Hepatocyte (in vitro differentiated cells): ENCODE results near the gene DNAI7. TPM values are rescaled to one million over a fixed set of nuclear protein-coding genes. Genes with fewer than 3 reads are reported as not detected.

ENCODE experiments used
- DNase-seq: peaks from one replicate; pipeline ENCODE4 v3.0.0-alpha.2; 2016; ENCODE audit warnings: low spot score
- H2AFZ ChIP-seq: fragments of 200-600 bp; sonication (generic); 2 replicates; pipeline ENCODE4 v1.6.0; 2016; ENCODE audit warnings: antibody characterized with exemption, mild to moderate bottlenecking
- H3K27ac ChIP-seq: fragments of 200-600 bp; sonication (generic); 2 replicates; pipeline ENCODE4 v1.5.1; 2016; ENCODE audit warnings: mild to moderate bottlenecking
- H3K27me3 ChIP-seq: fragments of 200-600 bp; sonication (generic); 2 replicates; pipeline ENCODE4 v1.6.1; 2016
- H3K36me3 ChIP-seq: fragments of 200-600 bp; sonication (generic); replicated peaks from 2 replicates; pipeline ENCODE4 v1.5.1; 2016; ENCODE audit warnings: low read depth; ENCODE audit not compliant: insufficient read depth
- H3K4me1 ChIP-seq: fragments of 200-600 bp; sonication (generic); 2 replicates; pipeline ENCODE4 v1.5.1; 2016; ENCODE audit warnings: mild to moderate bottlenecking, moderate library complexity; ENCODE audit not compliant: insufficient read depth
- H3K4me2 ChIP-seq: fragments of 200-600 bp; sonication (generic); 2 replicates; pipeline ENCODE4 v1.6.0; 2016
- H3K4me3 ChIP-seq: fragments of 200-600 bp; sonication (generic); 2 replicates; pipeline ENCODE4 v1.5.1; 2016; ENCODE audit warnings: mild to moderate bottlenecking
- H3K79me2 ChIP-seq: fragments of 200-600 bp; sonication (generic); 2 replicates; pipeline ENCODE4 v1.6.0; 2017; ENCODE audit warnings: mild to moderate bottlenecking
- H3K9me2 ChIP-seq: fragments of 200-600 bp; sonication (generic); replicated peaks from 2 replicates; pipeline ENCODE4 v1.6.0; 2017; ENCODE audit warnings: mild to moderate bottlenecking; ENCODE audit not compliant: insufficient read depth
- H3K9me3 ChIP-seq: fragments of 200-600 bp; sonication (generic); 2 replicates; pipeline ENCODE4 v1.5.1; 2016; ENCODE audit warnings: low read depth, mild to moderate bottlenecking
- H4K20me1 ChIP-seq: fragments of 200-600 bp; sonication (generic); 2 replicates; pipeline ENCODE4 v1.6.0; 2016; ENCODE audit warnings: mild to moderate bottlenecking; ENCODE audit not compliant: insufficient read depth, poor library complexity, severe bottlenecking
- CTCF ChIP-seq: fragments of 200-600 bp; sonication (generic); IDR thresholded peaks from 2 replicates; pipeline ENCODE4 v1.5.1; 2016; ENCODE audit warnings: antibody characterized with exemption, mild to moderate bottlenecking; ENCODE audit not compliant: poor library complexity
- EZH2 ChIP-seq: fragments of 200-600 bp; sonication (generic); IDR thresholded peaks from 2 replicates; pipeline ENCODE4 v1.6.1; 2016; ENCODE audit warnings: antibody characterized with exemption, mild to moderate bottlenecking, borderline replicate concordance
- EZH2phosphoT487 ChIP-seq: fragments of 200-600 bp; sonication (generic); IDR thresholded peaks from one replicate; pipeline ENCODE4 v1.6.1; 2018; ENCODE audit warnings: antibody characterized with exemption, mild to moderate bottlenecking, low read depth, moderate library complexity; ENCODE audit not compliant: unreplicated experiment, severe bottlenecking
- whole genome bisulfite sequencing: methylation state at CpG from one replicate; pipeline ENCODE4 v1.1.6; 2016; ENCODE audit warnings: low lambda C conversion rate; ENCODE audit errors: missing lambda C conversion rate; 5-methylcytosine and 5-hydroxymethylcytosine counted together
- polyA plus RNA-seq: library from polyadenylated mRNA; unstranded; fragments of >200 nt; fragmentation: Nextera tagmentation; extraction: Ambion mirVana; gene quantifications from 2 replicates; pipeline ENCODE4 v1.2.1, GENCODE V29; 2016
- total RNA-seq: library from RNA; depleted of rRNA; stranded (reverse); fragments of >200 nt; gene quantifications from 2 replicates; pipeline ENCODE4 v1.2.3, GENCODE V29; 2014

Gene DNAI7
- total and polyA plus RNA-seq, 2 experiments from 2014 or later, result not detected

GRCh38 chr12:25126101-25126500 lies 68.9 kb downstream of the DNAI7 start:
- Histone ChIP-seq H2AFZ (no peak overlapping the region), H3K27me3 (no peaks in the 10 kb centered on the region), H3K79me2 (no peaks in the 10 kb centered on the region), H3K4me2 (no peak overlapping the region), H4K20me1 (no peaks in the 10 kb centered on the region), H3K9me3 (no peaks in the 10 kb centered on the region), H3K4me1 (no peaks in the 10 kb centered on the region), H3K4me3 (no peak overlapping the region), H3K36me3 (no peaks in the 10 kb centered on the region), H3K27ac (no peak overlapping the region), H3K9me2 (no peaks in the 10 kb centered on the region)
- no peak for DNase-seq
- TF ChIP-seq EZH2, result no peak
- no peak for TF ChIP-seq CTCF
- TF ChIP-seq EZH2phosphoT487, result no peak

GRCh38 chr12:25124493-25124892 lies 70.5 kb downstream of the DNAI7 start:
- no peaks in the 10 kb centered on the region for H3K9me2 ChIP-seq
- no peaks in the 10 kb centered on the region for H4K20me1 ChIP-seq
- H3K27ac ChIP-seq, result no peak overlapping the region
- H3K9me3 ChIP-seq, result no peaks in the 10 kb centered on the region
- H3K36me3 ChIP-seq, result no peaks in the 10 kb centered on the region
- H3K27me3 ChIP-seq, result no peaks in the 10 kb centered on the region
- TF ChIP-seq EZH2phosphoT487, result no peak
- TF ChIP-seq CTCF, result no peak
- TF ChIP-seq EZH2, result no peak
- H3K4me1 ChIP-seq, result no peaks in the 10 kb centered on the region
- no peak overlapping the region for H3K4me2 ChIP-seq
- no peak overlapping the region for H3K4me3 ChIP-seq
- no peak overlapping the region for H2AFZ ChIP-seq
- no peaks in the 10 kb centered on the region for H3K79me2 ChIP-seq
- no peak for DNase-seq

GRCh38 chr12:25123126-25123525 lies 71.8 kb downstream of the DNAI7 start:
- Histone ChIP-seq H3K9me2 (no peaks in the 10 kb centered on the region), H2AFZ (no peak overlapping the region), H3K27ac (no peak overlapping the region), H4K20me1 (no peaks in the 10 kb centered on the region), H3K4me3 (no peak overlapping the region), H3K27me3 (no peaks in the 10 kb centered on the region), H3K9me3 (no peaks in the 10 kb centered on the region), H3K36me3 (no peaks in the 10 kb centered on the region), H3K4me1 (no peaks in the 10 kb centered on the region), H3K79me2 (no peaks in the 10 kb centered on the region), H3K4me2 (no peak overlapping the region)
- no peak for DNase-seq
- TF ChIP-seq CTCF (no peak), EZH2phosphoT487 (no peak), EZH2 (no peak)
- WGBS, result 52% methylated on average over 1 of the region's 1 CpG

GRCh38 chr12:25121916-25122315 lies 73.0 kb downstream of the DNAI7 start:
- TF ChIP-seq EZH2 (no peak), CTCF (no peak), EZH2phosphoT487 (no peak)
- WGBS, result 94% methylated on average over 3 of the region's 3 CpGs
- Histone ChIP-seq H3K27ac (no peak overlapping the region), H3K27me3 (no peaks in the 10 kb centered on the region), H3K9me2 (no peaks in the 10 kb centered on the region), H3K9me3 (no peaks in the 10 kb centered on the region), H2AFZ (no peak overlapping the region), H4K20me1 (no peaks in the 10 kb centered on the region), H3K4me3 (no peak overlapping the region), H3K4me2 (no peak overlapping the region), H3K79me2 (no peaks in the 10 kb centered on the region), H3K4me1 (no peaks in the 10 kb centered on the region), H3K36me3 (no peaks in the 10 kb centered on the region)
- no peak for DNase-seq
